Erythroblast (primary cell): ENCODE data around the gene PHC2.

ENCODE experiments used
- GATA1 ChIP-seq: IDR thresholded peaks from 2 replicates; pipeline ENCODE4 v1.6.1; 2011; ENCODE audit warnings: low read depth, mild to moderate bottlenecking, control low read depth, low read length, moderate library complexity
- POLR2A ChIP-seq: IDR thresholded peaks from 2 replicates; pipeline ENCODE4 v1.6.1; 2011; ENCODE audit warnings: mild to moderate bottlenecking, low read length

DNA sequence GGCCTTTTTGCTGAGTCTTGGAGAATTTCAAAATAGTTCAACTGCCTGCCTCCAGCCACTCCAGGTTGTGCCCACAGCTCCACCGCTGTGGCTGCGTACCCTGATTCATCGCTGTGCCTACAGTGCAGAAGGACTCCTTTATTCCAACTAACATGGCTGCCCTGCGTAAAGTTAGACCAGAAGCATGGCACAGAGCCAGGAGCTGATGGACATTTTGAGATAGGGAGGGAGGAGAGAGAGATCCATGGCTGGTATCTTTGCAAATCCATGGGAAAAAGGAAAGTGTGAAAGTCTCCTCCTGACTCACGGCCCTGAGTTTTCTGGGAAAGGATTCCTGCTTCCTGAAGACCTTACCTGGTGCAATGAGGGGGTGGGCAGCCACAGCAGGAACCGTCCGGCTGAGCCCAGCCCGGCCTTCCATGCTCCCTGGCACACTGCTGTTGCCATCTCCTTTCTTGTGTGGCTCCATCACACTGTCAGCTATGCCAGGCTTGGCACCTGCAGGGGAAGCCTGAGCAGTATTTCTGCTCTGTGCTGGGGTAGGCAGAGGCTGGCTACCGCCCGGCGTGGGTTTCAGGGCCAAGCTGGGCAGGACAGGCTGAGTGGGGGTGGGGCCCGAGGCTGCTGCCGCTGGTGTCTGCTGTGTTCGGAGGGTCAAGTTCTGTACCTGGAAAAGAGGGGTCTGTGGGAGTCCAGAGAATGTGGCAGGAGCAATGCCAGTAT is 64.0 kb downstream of the PHC2 start:
- TF ChIP-seq POLR2A (no peak), GATA1 (no peak)
